ENCODE results near the gene SF3B6. TPM values are rescaled to one million over a fixed set of nuclear protein-coding genes. Genes with fewer than 3 reads are reported as not detected.

The SF3B6 gene
- total and polyA plus RNA-seq, 9 of the 15 experiments (the other 6 are each of a cell fraction or from before 2014, with no cell fraction given), result 146 to 591 (median 295) TPM

DNA sequence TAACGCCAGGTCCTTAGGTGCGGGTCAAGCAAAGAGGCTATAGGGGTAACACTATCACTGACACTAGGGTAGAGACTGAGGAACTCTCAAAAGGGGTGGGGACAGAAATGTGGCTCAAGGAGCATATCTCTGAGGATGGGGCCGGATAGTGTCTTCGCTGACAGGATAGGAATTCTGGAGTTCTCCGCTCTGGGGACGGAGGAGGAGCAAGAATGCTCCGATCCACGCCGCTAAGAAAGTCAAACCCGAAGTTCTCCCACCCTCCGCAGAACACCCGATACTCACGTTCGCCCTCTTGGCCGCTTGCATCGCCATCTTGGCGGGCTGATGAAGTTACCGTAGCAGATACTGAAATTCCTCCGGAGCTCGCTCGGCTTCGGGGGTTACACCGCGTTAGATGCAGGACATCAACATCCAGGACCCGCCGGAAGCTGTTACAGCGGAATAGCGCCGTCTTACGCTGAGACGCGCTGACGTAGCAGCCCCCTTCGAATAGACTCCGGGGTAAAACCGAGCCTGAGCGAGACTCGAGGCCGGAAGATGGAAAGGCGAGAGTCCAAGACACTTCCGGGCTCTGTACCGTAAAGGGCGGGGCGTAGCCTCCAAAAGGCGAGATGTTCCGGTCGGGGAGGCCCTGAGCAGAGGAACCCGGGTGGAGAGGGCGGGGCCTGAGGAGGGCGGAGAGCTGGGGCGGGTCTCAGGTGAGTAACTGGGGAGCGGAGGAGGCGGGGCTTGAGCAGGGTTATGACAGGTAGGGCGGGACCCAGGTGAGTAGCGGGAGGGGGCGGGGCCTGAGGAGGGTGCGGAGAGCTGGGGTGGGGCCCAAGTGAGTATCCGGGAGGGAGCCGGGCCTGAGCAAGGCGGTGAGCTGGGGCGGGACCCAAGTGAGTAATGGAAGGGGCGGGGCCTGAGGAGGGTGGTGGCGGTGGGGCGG is at the start of gene SF3B6 (continued):
- TF ChIP-seq, protein P1, sequence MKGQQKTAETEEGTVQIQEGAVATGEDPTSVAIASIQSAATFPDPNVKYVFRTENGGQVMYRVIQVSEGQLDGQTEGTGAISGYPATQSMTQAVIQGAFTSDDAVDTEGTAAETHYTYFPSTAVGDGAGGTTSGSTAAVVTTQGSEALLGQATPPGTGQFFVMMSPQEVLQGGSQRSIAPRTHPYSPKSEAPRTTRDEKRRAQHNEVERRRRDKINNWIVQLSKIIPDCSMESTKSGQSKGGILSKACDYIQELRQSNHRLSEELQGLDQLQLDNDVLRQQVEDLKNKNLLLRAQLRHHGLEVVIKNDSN (CRISPR knock-in tag; IDR thresholded peaks at IDR 0.05), result no peak
- TF ChIP-seq ZNF668 (CRISPR knock-in tag; IDR thresholded peaks at IDR 0.05), result no peak
- no peak for TF ChIP-seq IRF2 (CRISPR knock-in tag; IDR thresholded peaks at IDR 0.05)
- TF ChIP-seq PHB2 (IDR thresholded peaks at IDR 0.05; ENCODE audit: low read depth), result 0 out of 2 replicates have a peak, but pooled peaks have one; percentile 11
- TF ChIP-seq CREBBP (IDR thresholded peaks at IDR 0.05; ENCODE audit: low read depth, low read length), result no peak
- TF ChIP-seq ZNF764 (CRISPR knock-in tag; IDR thresholded peaks at IDR 0.05; ENCODE audit: low read depth), result no peak
- no peak for TF ChIP-seq DNMT1 (IDR thresholded peaks at IDR 0.05)
- TF ChIP-seq, protein P2, sequence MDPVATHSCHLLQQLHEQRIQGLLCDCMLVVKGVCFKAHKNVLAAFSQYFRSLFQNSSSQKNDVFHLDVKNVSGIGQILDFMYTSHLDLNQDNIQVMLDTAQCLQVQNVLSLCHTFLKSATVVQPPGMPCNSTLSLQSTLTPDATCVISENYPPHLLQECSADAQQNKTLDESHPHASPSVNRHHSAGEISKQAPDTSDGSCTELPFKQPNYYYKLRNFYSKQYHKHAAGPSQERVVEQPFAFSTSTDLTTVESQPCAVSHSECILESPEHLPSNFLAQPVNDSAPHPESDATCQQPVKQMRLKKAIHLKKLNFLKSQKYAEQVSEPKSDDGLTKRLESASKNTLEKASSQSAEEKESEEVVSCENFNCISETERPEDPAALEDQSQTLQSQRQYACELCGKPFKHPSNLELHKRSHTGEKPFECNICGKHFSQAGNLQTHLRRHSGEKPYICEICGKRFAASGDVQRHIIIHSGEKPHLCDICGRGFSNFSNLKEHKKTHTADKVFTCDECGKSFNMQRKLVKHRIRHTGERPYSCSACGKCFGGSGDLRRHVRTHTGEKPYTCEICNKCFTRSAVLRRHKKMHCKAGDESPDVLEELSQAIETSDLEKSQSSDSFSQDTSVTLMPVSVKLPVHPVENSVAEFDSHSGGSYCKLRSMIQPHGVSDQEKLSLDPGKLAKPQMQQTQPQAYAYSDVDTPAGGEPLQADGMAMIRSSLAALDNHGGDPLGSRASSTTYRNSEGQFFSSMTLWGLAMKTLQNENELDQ (CRISPR knock-in tag; IDR thresholded peaks at IDR 0.05; ENCODE audit: borderline replicate concordance), result no peak
- TF ChIP-seq, protein P3, sequence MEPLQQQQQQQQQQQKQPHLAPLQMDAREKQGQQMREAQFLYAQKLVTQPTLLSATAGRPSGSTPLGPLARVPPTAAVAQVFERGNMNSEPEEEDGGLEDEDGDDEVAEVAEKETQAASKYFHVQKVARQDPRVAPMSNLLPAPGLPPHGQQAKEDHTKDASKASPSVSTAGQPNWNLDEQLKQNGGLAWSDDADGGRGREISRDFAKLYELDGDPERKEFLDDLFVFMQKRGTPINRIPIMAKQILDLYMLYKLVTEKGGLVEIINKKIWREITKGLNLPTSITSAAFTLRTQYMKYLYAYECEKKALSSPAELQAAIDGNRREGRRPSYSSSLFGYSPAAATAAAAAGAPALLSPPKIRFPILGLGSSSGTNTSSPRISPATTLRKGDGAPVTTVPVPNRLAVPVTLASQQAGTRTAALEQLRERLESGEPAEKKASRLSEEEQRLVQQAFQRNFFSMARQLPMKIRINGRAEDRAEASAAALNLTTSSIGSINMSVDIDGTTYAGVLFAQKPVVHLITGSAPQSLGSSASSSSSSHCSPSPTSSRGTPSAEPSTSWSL (CRISPR knock-in tag; IDR thresholded peaks at IDR 0.05; ENCODE audit: borderline replicate concordance), result no peak
- TF ChIP-seq ZNF217 (CRISPR knock-in tag; IDR thresholded peaks at IDR 0.05), result no peak
- TF ChIP-seq, protein P4, sequence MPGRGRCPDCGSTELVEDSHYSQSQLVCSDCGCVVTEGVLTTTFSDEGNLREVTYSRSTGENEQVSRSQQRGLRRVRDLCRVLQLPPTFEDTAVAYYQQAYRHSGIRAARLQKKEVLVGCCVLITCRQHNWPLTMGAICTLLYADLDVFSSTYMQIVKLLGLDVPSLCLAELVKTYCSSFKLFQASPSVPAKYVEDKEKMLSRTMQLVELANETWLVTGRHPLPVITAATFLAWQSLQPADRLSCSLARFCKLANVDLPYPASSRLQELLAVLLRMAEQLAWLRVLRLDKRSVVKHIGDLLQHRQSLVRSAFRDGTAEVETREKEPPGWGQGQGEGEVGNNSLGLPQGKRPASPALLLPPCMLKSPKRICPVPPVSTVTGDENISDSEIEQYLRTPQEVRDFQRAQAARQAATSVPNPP (IDR thresholded peaks at IDR 0.05; ENCODE audit: borderline replicate concordance, insufficient read depth, insufficient read length), result no peak
- TF ChIP-seq POU5F1 (IDR thresholded peaks at IDR 0.05; ENCODE audit: borderline replicate concordance, low read depth, low read length, partially characterized antibody), result peak; percentile 32
- TF ChIP-seq, protein P5, sequence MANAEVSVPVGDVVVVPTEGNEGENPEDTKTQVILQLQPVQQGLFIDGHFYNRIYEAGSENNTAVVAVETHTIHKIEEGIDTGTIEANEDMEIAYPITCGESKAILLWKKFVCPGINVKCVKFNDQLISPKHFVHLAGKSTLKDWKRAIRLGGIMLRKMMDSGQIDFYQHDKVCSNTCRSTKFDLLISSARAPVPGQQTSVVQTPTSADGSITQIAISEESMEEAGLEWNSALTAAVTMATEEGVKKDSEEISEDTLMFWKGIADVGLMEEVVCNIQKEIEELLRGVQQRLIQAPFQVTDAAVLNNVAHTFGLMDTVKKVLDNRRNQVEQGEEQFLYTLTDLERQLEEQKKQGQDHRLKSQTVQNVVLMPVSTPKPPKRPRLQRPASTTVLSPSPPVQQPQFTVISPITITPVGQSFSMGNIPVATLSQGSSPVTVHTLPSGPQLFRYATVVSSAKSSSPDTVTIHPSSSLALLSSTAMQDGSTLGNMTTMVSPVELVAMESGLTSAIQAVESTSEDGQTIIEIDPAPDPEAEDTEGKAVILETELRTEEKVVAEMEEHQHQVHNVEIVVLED (CRISPR knock-in tag; IDR thresholded peaks at IDR 0.05), result peak; percentile 100
- TF ChIP-seq JUN (IDR thresholded peaks at IDR 0.05; ENCODE audit: borderline replicate concordance, low read depth, low read length), result peak; percentile 82
- TF ChIP-seq JUN (CRISPR knock-in tag; IDR thresholded peaks at IDR 0.05; ENCODE audit: borderline replicate concordance), result no peak
- no peak for TF ChIP-seq PCBP2 (IDR thresholded peaks at IDR 0.05; ENCODE audit: low read depth, low read length, poor library complexity, severe bottlenecking)
- peak; percentile 52; the same call in 1 of the 2 replicates for TF ChIP-seq ZNF263 (CRISPR knock-in tag; IDR thresholded peaks at IDR 0.05; ENCODE audit: borderline replicate concordance)
- no peak for TF ChIP-seq ZNF696 (CRISPR knock-in tag; conservative IDR thresholded peaks at IDR 0.05)

All from K562 (cell line).